GM19328 (cell line): Measurements from ENCODE around the gene MPZ.

Experiments
- ATAC-seq: cut with Tn5 transposase; IDR thresholded peaks from one replicate; pipeline ENCODE4 v1.9.1; 2021; ENCODE audit warnings: mild to moderate bottlenecking, moderate library complexity; ENCODE audit not compliant: unreplicated experiment

MPZ gene

GRCh38 chr1:161304927-161305866 lies 4.6 kb downstream of the MPZ start:
- ATAC-seq, result no peak

GRCh38 chr1:161300478-161300877 lies 9.3 kb downstream of the MPZ start:
- no peak for ATAC-seq

GRCh38 chr1:161299347-161299746 lies 10.4 kb downstream of the MPZ start:
- ATAC-seq, result no peak

- no peak for ATAC-seq
Observed at GRCh38 chr1:161298116-161298515, 11.7 kb downstream of the MPZ start.

GRCh38 chr1:161297415-161297814 lies 12.4 kb downstream of the MPZ start:
- ATAC-seq, result no peak

GRCh38 chr1:161290779-161291178 lies 19.0 kb downstream of the MPZ start:
- ATAC-seq, result no peak

GRCh38 chr1:161287482-161288054 lies 22.2 kb downstream of the MPZ start:
- ATAC-seq, result no peak

GRCh38 chr1:161285521-161285920 lies 24.2 kb downstream of the MPZ start:
- no peak for ATAC-seq

GRCh38 chr1:161285113-161285512 lies 24.7 kb downstream of the MPZ start:
- no peak for ATAC-seq

GRCh38 chr1:161282991-161283390 lies 26.8 kb downstream of the MPZ start:
- no peak for ATAC-seq

GRCh38 chr1:161274874-161275273 lies 34.9 kb downstream of the MPZ start:
- no peak for ATAC-seq

- no peak for ATAC-seq
Observed at GRCh38 chr1:161273402-161273801, 36.4 kb downstream of the MPZ start.

GRCh38 chr1:161267321-161267720 lies 42.4 kb downstream of the MPZ start:
- ATAC-seq, result no peak

GRCh38 chr1:161266836-161267235 lies 42.9 kb downstream of the MPZ start:
- no peak for ATAC-seq

- no peak for ATAC-seq
Observed at GRCh38 chr1:161266202-161266601, 43.6 kb downstream of the MPZ start.

- no peak for ATAC-seq
Observed at GRCh38 chr1:161265305-161265704, 44.5 kb downstream of the MPZ start.

- ATAC-seq, result no peak
Observed at GRCh38 chr1:161261261-161262235, 48.2 kb downstream of the MPZ start.

GRCh38 chr1:161260376-161261260 lies 49.1 kb downstream of the MPZ start:
- ATAC-seq, result no peak

- ATAC-seq, result no peak
Observed at GRCh38 chr1:161259765-161260164, 50.0 kb downstream of the MPZ start.

- no peak for ATAC-seq
Observed at GRCh38 chr1:161259345-161259702, 50.4 kb downstream of the MPZ start.
